AG09309 (cell line): ENCODE results near the gene VPREB3.

ENCODE experiments used
- DNase-seq: peaks from one replicate; pipeline ENCODE4 v3.0.0-alpha.2; 2010; ENCODE audit warnings: low read depth
- H3K4me3 ChIP-seq: 2 replicates; pipeline ENCODE4 v1.5.1; 2011; ENCODE audit warnings: mild to moderate bottlenecking, low read depth, low read length, moderate library complexity; ENCODE audit not compliant: control insufficient read depth
- TF ChIP-seq, protein P1 (sequence below): IDR thresholded peaks from 2 replicates; pipeline ENCODE4 v1.5.1; 2011; ENCODE audit warnings: mild to moderate bottlenecking, low read depth, low read length, inconsistent platforms; ENCODE audit not compliant: insufficient read depth, control insufficient read depth; ENCODE audit errors: missing control alignments

Gene VPREB3, protein sequence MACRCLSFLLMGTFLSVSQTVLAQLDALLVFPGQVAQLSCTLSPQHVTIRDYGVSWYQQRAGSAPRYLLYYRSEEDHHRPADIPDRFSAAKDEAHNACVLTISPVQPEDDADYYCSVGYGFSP

DNA sequence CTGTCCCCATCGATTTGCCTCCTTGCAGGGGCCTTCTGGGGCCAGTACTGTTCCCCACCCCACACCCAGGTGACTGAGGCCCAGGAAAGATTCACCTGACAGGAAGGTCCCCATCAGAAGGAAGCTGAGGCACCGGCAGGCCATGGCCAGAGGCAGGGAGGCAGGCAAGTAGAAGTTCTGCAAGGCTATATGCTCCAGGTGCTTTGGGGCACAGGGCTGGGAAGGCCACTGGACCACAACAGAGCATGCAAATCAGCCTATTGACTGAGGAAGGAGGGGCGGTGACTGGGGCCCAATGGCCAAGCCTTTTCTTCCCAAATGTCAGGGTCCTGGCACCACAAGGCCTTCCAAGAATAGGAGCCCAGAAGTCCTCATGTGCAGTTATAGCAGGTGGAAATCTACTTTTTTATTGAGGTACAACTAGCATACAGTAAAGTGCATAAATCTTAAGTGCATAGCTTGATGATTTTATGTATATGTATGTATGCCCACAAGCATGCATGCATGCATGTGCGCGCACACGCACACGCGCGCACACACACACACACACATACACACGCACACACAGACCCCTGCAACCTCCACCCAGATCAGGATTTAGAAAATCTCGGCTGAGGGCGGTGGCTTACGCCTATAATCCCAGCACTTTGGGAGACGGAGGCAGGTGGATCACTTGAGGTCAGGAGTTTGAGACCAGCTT is at the start of gene VPREB3:
Gene VPREB3 (minus strand): TSS at position 206 of the 700 bp plus-strand sequence. CDS start 62 bp downstream, at position 144.
- H3K4me3 ChIP-seq, result no peak within 1 kb of the TSS
- TF ChIP-seq, protein P1, sequence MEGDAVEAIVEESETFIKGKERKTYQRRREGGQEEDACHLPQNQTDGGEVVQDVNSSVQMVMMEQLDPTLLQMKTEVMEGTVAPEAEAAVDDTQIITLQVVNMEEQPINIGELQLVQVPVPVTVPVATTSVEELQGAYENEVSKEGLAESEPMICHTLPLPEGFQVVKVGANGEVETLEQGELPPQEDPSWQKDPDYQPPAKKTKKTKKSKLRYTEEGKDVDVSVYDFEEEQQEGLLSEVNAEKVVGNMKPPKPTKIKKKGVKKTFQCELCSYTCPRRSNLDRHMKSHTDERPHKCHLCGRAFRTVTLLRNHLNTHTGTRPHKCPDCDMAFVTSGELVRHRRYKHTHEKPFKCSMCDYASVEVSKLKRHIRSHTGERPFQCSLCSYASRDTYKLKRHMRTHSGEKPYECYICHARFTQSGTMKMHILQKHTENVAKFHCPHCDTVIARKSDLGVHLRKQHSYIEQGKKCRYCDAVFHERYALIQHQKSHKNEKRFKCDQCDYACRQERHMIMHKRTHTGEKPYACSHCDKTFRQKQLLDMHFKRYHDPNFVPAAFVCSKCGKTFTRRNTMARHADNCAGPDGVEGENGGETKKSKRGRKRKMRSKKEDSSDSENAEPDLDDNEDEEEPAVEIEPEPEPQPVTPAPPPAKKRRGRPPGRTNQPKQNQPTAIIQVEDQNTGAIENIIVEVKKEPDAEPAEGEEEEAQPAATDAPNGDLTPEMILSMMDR, result no peak
- no peak for DNase-seq

DNA sequence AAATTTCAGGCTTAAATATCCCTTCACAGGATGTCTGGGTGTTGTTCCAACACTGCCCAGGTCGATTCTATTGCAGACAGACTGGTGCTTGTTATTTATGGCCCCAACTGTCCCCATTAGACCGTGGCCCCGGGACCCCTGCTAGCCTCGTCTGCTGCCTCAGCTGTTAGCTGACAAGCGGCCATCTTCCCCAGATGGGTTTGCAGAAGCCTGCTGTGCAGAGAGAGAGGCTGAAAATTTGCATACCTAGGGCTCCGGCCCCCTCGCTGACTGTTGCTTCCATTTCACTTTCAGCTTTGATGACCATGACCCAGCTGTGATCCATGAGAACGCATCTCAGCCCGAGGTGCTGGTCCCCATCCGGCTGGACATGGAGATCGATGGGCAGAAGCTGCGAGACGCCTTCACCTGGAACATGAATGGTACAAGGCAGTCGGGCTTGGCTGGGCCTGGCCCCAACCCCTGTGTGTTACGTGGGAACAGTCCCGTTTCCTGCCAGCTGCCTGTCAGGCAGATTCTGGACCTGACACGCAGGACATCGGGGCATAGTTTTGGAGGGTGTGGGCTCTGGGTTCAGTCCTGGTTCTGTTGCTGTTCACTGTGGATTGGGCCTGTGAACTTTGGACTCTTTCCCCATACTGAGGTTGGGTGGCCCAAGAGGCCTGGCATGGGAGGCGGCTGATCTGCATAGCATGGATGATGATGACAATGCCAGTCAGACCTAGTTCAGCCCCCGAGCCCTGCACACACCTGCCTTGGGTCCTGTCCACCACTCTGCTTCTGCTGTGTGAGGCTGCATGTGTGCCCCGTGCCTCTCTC is 49.0 kb upstream of the VPREB3 start:
- no peak for DNase-seq
- no peak overlapping the region for H3K4me3 ChIP-seq
- TF ChIP-seq, protein P1, result no peak

DNA sequence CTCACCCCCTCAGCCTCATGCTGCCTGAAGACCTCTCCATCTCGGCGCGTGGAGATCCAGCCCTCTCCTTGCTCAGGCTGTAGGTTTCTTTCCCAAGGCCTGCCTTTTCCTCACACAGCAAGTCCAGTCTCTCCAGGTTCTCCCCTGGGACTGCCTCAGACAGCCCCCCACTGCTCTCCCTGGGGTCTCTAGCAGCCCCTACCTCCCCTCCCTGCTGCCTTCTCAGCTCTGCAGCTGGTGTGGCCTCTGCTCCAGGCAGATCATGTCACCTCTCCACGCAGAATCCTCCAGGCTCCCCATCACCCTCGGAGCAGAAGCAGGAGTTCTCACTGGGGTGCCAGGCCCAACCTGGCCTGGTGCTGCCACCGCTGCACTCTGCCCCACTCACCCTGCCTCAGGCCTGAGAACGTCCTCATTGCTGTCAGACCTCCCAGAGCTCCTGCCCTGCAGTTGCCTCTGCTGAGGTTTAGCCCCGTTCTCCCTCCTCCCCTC is 47.7 kb upstream of the VPREB3 start:
- TF ChIP-seq, protein P1, result no peak
- DNase-seq, result no peak
- H3K4me3 ChIP-seq, result no peak overlapping the region

- TF ChIP-seq, protein P1, result no peak
- H3K4me3 ChIP-seq, result no peak overlapping the region
- DNase-seq, result no peak
Observed at GRCh38 chr22:23801238-23801821, 47.1 kb upstream of the VPREB3 start.

DNA sequence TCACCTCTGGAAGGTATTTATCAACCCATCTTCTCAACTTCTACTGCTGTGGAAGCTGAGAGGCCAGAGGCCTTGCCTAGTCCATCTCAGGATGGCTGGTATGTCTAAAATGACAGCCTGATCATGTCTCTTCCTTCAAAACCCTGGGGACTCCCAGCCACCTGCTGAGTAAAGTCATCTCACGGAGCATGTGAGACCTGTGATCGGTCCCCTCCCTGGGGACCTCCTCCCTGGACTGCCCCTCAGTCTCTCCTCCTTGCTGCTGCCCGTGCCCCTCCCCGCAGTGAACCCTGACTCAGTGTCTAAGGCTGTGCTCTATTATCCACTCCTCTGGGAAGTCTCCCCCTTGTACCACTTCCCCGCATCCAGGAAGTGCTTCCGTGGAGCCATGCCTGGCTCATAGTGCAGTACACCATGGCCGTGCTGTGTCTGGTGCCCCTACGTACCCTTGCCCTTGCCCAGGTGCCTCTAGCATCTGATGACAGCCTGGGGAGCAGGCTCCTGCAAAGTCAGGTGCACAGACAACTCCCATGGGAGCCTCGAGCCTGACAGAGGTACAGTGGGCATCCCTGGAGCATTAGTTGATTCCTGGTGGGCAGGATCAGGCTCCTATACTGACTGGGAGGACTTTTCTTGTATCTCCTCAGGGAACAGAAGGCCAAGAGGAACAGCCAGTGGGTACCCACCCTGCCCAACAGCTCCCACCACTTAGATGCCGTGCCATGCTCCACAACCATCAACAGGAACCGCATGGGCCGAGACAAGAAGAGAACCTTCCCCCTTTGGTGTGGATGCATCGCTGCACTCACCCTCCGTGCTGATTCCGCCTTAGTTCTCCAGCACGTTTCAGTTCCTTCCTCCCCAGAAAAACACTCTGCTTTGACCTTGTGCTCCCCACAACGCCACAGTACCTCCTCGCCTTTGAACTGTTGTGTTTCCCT is 46.3 kb upstream of the VPREB3 start:
- no peak for DNase-seq
- H3K4me3 ChIP-seq, result no peak overlapping the region
- TF ChIP-seq, protein P1, result no peak

DNA sequence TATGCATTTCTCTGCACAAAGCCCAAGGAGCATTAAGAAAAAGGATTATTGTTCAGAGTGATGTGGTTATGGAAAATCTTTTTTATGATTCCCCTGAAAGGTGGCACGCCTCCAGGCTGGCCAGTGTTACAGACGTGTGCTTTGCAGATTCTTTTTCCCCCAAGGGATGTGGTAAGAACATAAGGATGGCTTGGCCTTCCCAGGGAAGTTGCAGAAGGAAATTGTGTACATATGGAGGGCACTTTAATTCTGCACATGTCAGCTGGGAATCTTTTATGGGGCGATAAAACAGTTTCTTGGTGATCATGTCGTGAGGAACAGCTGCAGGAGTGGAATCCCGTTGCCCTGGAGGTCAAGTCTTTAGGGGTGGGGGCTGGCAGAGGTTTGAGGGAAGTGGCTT is 42.2 kb upstream of the VPREB3 start:
- TF ChIP-seq, protein P1, result no peak
- DNase-seq, result peak; percentile 57
- no peak overlapping the region for H3K4me3 ChIP-seq
